Progenitor cell of endocrine pancreas (in vitro differentiated cells): Measurements from ENCODE around the gene IMMT. TPM values are rescaled to one million over a fixed set of nuclear protein-coding genes. Genes with fewer than 3 reads are reported as not detected.

ENCODE experiments used
- DNase-seq: peaks from one replicate; pipeline ENCODE4 v3.0.0; 2021; ENCODE audit warnings: low spot score; ENCODE audit not compliant: unreplicated experiment
- H3K27ac Mint-ChIP-seq: 2 replicates; pipeline ENCODE4 v1.8.0; 2021; ENCODE audit warnings: mild to moderate bottlenecking, moderate library complexity, mixed read lengths
- H3K27me3 Mint-ChIP-seq: 2 replicates; pipeline ENCODE4 v1.8.0; 2021; ENCODE audit warnings: mixed read lengths
- H3K36me3 Mint-ChIP-seq: 2 replicates; pipeline ENCODE4 v1.8.0; 2022; ENCODE audit warnings: mixed read lengths; ENCODE audit not compliant: insufficient read depth
- H3K4me1 Mint-ChIP-seq: 2 replicates; pipeline ENCODE4 v1.8.0; 2021; ENCODE audit warnings: low read depth, mixed read lengths
- H3K4me3 Mint-ChIP-seq: 2 replicates; pipeline ENCODE4 v1.8.0; 2021; ENCODE audit warnings: low read depth, mild to moderate bottlenecking, moderate library complexity, mixed read lengths
- H3K9me3 Mint-ChIP-seq: 2 replicates; pipeline ENCODE4 v1.8.0; 2021; ENCODE audit warnings: low read depth, mixed read lengths
- total RNA-seq: library from RNA; stranded (reverse); gene quantifications from 2 replicates; pipeline ENCODE4 v1.2.1, GENCODE V29; 2021
- TF ChIP-seq, protein P1 (sequence below): fragments of 200-600 bp; sonication (generic); IDR thresholded peaks from one replicate; pipeline ENCODE4 v1.5.0; 2021; ENCODE audit warnings: antibody characterized with exemption, mild to moderate bottlenecking; ENCODE audit not compliant: unreplicated experiment

IMMT gene
- total RNA-seq, 1 donor from 2014 or later = 94.1 TPM

DNA sequence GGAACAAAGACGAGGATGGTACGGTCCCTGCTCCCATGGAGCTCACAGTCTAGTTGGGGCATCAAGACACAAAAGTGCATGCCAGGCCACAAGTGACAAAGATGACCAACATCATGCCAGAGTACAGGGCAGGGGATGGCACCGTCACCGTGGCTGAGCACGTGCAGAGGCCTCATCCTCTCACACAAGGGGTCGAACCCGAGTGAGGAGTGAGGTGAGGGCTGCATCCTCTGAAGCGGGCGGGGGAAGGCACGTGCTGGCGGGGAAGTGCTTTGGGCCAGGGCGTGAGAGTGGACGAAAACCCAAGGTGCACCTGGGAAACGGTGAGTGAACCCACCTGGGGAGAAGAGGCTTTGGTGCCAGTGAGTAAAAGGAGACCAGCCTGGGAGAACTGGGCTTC is 45.0 kb upstream of the IMMT start:
- Mint-ChIP-seq H3K36me3 (no peaks in the 10 kb centered on the region), H3K4me3 (no peak overlapping the region), H3K4me1 (peaks cover 34% of the 10 kb centered on the region), H3K27ac (no peak overlapping the region), H3K27me3 (no peaks in the 10 kb centered on the region), H3K9me3 (no peaks in the 10 kb centered on the region)
- DNase-seq = no peak
- TF ChIP-seq, protein P1, sequence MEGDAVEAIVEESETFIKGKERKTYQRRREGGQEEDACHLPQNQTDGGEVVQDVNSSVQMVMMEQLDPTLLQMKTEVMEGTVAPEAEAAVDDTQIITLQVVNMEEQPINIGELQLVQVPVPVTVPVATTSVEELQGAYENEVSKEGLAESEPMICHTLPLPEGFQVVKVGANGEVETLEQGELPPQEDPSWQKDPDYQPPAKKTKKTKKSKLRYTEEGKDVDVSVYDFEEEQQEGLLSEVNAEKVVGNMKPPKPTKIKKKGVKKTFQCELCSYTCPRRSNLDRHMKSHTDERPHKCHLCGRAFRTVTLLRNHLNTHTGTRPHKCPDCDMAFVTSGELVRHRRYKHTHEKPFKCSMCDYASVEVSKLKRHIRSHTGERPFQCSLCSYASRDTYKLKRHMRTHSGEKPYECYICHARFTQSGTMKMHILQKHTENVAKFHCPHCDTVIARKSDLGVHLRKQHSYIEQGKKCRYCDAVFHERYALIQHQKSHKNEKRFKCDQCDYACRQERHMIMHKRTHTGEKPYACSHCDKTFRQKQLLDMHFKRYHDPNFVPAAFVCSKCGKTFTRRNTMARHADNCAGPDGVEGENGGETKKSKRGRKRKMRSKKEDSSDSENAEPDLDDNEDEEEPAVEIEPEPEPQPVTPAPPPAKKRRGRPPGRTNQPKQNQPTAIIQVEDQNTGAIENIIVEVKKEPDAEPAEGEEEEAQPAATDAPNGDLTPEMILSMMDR = no peak

GRCh38 chr2:86239745-86240144 is 44.5 kb upstream of the IMMT start:
- Mint-ChIP-seq H3K27me3 (no peaks in the 10 kb centered on the region), H3K36me3 (no peaks in the 10 kb centered on the region), H3K4me3 (no peak overlapping the region), H3K27ac (no peak overlapping the region), H3K4me1 (peaks cover 32% of the 10 kb centered on the region), H3K9me3 (no peaks in the 10 kb centered on the region)
- no peak for DNase-seq
- TF ChIP-seq, protein P1 = no peak

- H3K4me3 Mint-ChIP-seq = no peak overlapping the region
- no peaks in the 10 kb centered on the region for H3K27me3 Mint-ChIP-seq
- H3K9me3 Mint-ChIP-seq = no peaks in the 10 kb centered on the region
- TF ChIP-seq, protein P1 = no peak
- no peak overlapping the region for H3K27ac Mint-ChIP-seq
- DNase-seq = no peak
- H3K4me1 Mint-ChIP-seq = peaks cover 28% of the 10 kb centered on the region
- no peaks in the 10 kb centered on the region for H3K36me3 Mint-ChIP-seq
Observed at GRCh38 chr2:86239326-86239725, 44.1 kb upstream of the IMMT start.

GRCh38 chr2:86238354-86238753 is 43.1 kb upstream of the IMMT start:
- TF ChIP-seq, protein P1 = no peak
- Mint-ChIP-seq H3K36me3 (no peaks in the 10 kb centered on the region), H3K27ac (no peak overlapping the region), H3K9me3 (no peaks in the 10 kb centered on the region), H3K4me1 (peaks cover 23% of the 10 kb centered on the region), H3K4me3 (no peak overlapping the region), H3K27me3 (no peaks in the 10 kb centered on the region)
- DNase-seq = no peak

DNA sequence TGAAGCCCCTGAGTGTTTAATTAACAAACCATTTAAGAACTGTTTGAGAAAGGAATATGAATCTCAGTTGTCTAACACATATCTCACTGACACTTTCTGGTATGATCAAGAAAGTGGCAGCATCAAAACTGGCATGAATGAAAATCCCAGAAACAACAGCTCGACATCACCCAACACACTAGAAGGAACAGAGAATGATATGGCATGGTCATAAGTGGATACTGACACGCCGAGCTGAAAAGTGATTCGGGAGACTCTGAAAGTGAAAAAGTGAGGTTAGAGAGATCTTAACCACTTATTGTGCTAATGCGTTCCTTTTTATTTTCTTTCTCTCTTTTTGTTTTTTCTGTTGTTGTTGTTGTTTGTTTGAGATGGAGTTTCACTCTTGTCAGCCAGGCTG is 41.9 kb upstream of the IMMT start:
- DNase-seq = no peak
- TF ChIP-seq, protein P1 = no peak
- peaks cover 17% of the 10 kb centered on the region for H3K4me1 Mint-ChIP-seq
- H3K4me3 Mint-ChIP-seq = no peak overlapping the region
- H3K9me3 Mint-ChIP-seq = no peaks in the 10 kb centered on the region
- no peaks in the 10 kb centered on the region for H3K36me3 Mint-ChIP-seq
- H3K27me3 Mint-ChIP-seq = no peaks in the 10 kb centered on the region
- H3K27ac Mint-ChIP-seq = no peak overlapping the region
